ENCODE data around the gene RBM47. TPM values are rescaled to one million over a fixed set of nuclear protein-coding genes. Genes with fewer than 3 reads are reported as not detected.
"Not testable (repeated sequence)": the region's sequence is repeated elsewhere in the genome, so short reads cannot be mapped to it uniquely, and the experiment has no call there.

The RBM47 gene
- total and polyA plus RNA-seq, 2 donors (not counting 1 experiment from before 2014, with no cell fraction given), result 5.6 to 12.9 TPM

DNA sequence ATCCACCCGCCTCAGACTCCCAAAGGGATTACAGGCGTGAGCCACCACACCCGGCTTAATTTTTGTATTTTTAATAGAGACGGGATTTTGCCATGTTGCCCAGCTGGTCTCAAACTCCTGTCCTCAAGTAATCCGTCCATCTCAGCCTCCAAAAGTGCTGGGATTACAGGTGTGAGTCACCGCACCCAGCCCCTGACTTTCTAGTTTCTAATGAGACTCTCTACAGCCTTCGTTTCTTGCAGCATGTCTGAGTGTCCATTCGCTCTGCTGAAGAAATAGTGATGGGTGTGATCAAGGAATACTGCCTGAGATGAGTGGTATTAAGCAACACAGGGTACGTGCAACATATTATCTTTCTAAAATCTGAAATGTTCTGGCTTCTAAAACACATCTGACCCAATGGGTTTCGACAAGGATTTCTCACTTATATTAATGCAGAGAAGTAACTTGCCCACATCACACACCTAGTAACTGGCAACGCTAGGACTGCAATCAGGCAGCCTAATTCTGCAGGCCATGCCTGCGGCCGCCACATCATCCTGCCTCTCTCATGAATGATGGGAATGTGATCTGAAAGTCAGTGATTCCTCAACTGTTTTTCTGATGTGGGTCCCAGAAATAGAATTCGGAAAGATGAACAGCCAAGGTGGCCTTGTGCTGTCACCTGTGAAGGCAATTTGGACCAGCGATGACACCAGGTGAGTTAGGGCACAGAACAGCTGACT, 74.3 kb downstream of the RBM47 start:
- Mint-ChIP-seq H3K4me1 (peaks cover 36% of the 10 kb centered on the region), H3K27me3 (no peaks in the 10 kb centered on the region), H3K27ac (no peak overlapping the region), H3K4me3 (no peak overlapping the region), H3K9me3 (ENCODE audit: insufficient read depth) (no peaks in the 10 kb centered on the region)
- no peak for DNase-seq
- 95% methylated on average over 10 of the region's 15 CpGs for WGBS (ENCODE audit: insufficient coverage)
- ChIA-PET CTCF (interaction anchor here (1.9 kb wide), 1 partner anchor 22 kb away, joined by 4 read pairs; no protein-coding TSS in a partner anchor), POLR2A (interaction anchor here (0.6 kb wide), 1 partner anchor 61 kb away, joined by 5 read pairs; no protein-coding TSS in a partner anchor)
- no peaks in the 10 kb centered on the region for H3K27me3 ChIP-seq (replicated peaks in 1 of 4; ENCODE audit: control extremely low read depth in 1 of 4, control insufficient read depth in 3 of 4, insufficient read depth in 4 of 4, low read length in 3 of 4)
- H3K79me2 ChIP-seq (ENCODE audit: control insufficient read depth, insufficient read depth, low read length), result no peaks in the 10 kb centered on the region
- no peaks in the 10 kb centered on the region for H3K9me3 ChIP-seq (ENCODE audit: control extremely low read depth in 1 of 3, control insufficient read depth in 2 of 3, insufficient read depth in 1 of 3, low read length in 2 of 3)
- no peak overlapping the region for H3K27ac ChIP-seq (ENCODE audit: low read length in 2 of 2)
- TF ChIP-seq, protein P1, sequence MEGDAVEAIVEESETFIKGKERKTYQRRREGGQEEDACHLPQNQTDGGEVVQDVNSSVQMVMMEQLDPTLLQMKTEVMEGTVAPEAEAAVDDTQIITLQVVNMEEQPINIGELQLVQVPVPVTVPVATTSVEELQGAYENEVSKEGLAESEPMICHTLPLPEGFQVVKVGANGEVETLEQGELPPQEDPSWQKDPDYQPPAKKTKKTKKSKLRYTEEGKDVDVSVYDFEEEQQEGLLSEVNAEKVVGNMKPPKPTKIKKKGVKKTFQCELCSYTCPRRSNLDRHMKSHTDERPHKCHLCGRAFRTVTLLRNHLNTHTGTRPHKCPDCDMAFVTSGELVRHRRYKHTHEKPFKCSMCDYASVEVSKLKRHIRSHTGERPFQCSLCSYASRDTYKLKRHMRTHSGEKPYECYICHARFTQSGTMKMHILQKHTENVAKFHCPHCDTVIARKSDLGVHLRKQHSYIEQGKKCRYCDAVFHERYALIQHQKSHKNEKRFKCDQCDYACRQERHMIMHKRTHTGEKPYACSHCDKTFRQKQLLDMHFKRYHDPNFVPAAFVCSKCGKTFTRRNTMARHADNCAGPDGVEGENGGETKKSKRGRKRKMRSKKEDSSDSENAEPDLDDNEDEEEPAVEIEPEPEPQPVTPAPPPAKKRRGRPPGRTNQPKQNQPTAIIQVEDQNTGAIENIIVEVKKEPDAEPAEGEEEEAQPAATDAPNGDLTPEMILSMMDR (IDR thresholded peaks at IDR 0.05), result no peak
- no peak for TF ChIP-seq EZH2 (IDR thresholded peaks at IDR 0.05; ENCODE audit: borderline replicate concordance, insufficient read depth, low read depth, low read length, poor library complexity, severe bottlenecking)
- H3K4me1 ChIP-seq (ENCODE audit: control insufficient read depth in 2 of 2, insufficient read depth in 2 of 2, low read length in 2 of 2), result peaks cover 15 to 16% of the 10 kb centered on the region in 2 donors
- H2AFZ ChIP-seq (ENCODE audit: insufficient read depth, low read depth, low read length, poor library complexity, severe bottlenecking), result no peak overlapping the region
- intact Hi-C loops (cut with micrococcal nuclease), result loop anchor here (10.0 kb wide), 2 partner anchors 91 to 289 kb away; no protein-coding TSS in a partner anchor
- no peaks in the 10 kb centered on the region for H4K20me1 ChIP-seq (ENCODE audit: control insufficient read depth, insufficient read depth, low read length, poor library complexity, severe bottlenecking)
- H3K36me3 ChIP-seq (replicated peaks in 1 of 2; ENCODE audit: control extremely low read depth in 1 of 2, control insufficient read depth in 1 of 2, extremely low read depth in 1 of 2, insufficient read depth in 2 of 2, low read length in 1 of 2), result no peaks in the 10 kb centered on the region
- H3K4me3 ChIP-seq (ENCODE audit: control extremely low read depth in 1 of 5, extremely low read depth in 1 of 5, insufficient read depth in 1 of 5, low read depth in 2 of 5, low read length in 4 of 5), result no peak overlapping the region
- no peak overlapping the region for H3K9ac ChIP-seq (ENCODE audit: low read length)
- ATAC-seq (ENCODE audit: low read depth), result no peak
- H3K4me2 ChIP-seq (replicated peaks; ENCODE audit: low read depth, low read length, poor library complexity, severe bottlenecking), result no peak overlapping the region

DNA sequence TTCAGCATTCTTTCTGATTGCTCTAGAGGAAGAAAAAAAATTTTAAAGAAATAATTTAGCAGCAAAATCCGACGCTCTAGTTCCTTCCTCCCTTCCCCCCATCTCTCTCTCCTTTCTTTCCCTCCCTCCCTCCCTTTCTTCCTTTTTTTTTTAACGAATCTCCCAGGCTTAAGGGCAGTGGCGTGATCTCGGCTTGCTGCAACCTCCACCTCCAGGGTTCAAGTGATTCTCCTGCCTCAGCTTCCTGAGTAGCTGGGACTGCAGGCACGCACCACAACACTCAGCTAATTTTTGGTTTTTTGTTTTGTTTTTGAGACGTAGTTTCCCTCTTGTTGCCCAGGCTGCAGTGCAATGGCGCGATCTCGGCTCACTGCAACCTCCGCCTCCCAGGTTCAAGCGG, 75.0 kb downstream of the RBM47 start:
- WGBS (ENCODE audit: insufficient coverage), result 77% methylated on average over 10 of the region's 12 CpGs
- not testable (repeated sequence) for DNase-seq; H3K4me3 Mint-ChIP-seq; ATAC-seq (ENCODE audit: low read depth); H3K9me3 Mint-ChIP-seq (ENCODE audit: insufficient read depth); H3K27ac ChIP-seq (ENCODE audit: low read length in 2 of 2); H3K27me3 Mint-ChIP-seq; H3K9me3 ChIP-seq (ENCODE audit: control extremely low read depth in 1 of 3, control insufficient read depth in 2 of 3, insufficient read depth in 1 of 3, low read length in 2 of 3); H3K79me2 ChIP-seq (ENCODE audit: control insufficient read depth, insufficient read depth, low read length); H3K36me3 ChIP-seq (replicated peaks in 1 of 2; ENCODE audit: control extremely low read depth in 1 of 2, control insufficient read depth in 1 of 2, extremely low read depth in 1 of 2, insufficient read depth in 2 of 2, low read length in 1 of 2); H3K27ac Mint-ChIP-seq; H3K4me2 ChIP-seq (replicated peaks; ENCODE audit: low read depth, low read length, poor library complexity, severe bottlenecking); H2AFZ ChIP-seq (ENCODE audit: insufficient read depth, low read depth, low read length, poor library complexity, severe bottlenecking); H4K20me1 ChIP-seq (ENCODE audit: control insufficient read depth, insufficient read depth, low read length, poor library complexity, severe bottlenecking); H3K9ac ChIP-seq (ENCODE audit: low read length); H3K27me3 ChIP-seq (replicated peaks in 1 of 4; ENCODE audit: control extremely low read depth in 1 of 4, control insufficient read depth in 3 of 4, insufficient read depth in 4 of 4, low read length in 3 of 4)
- H3K4me3 ChIP-seq (ENCODE audit: control extremely low read depth in 1 of 5, extremely low read depth in 1 of 5, insufficient read depth in 1 of 5, low read depth in 2 of 5, low read length in 4 of 5), result peak overlapping the region in 1 of 5 experiments; percentile 41
- intact Hi-C loops (cut with micrococcal nuclease), result loop anchor here (5.0 to 10.0 kb wide), 5 partner anchors 68 to 290 kb away; no protein-coding TSS in a partner anchor
- ChIA-PET CTCF (interaction anchor here (0.7 to 1.9 kb wide), 3 partner anchors 12 to 490 kb away, joined by 3 to 4 read pairs (median 3); no protein-coding TSS in a partner anchor), POLR2A (interaction anchor here (0.6 to 0.7 kb wide), 2 partner anchors 10 to 62 kb away, joined by 5 to 6 read pairs; no protein-coding TSS in a partner anchor)
- peaks cover 34% of the 10 kb centered on the region for H3K4me1 Mint-ChIP-seq
- H3K4me1 ChIP-seq (ENCODE audit: control insufficient read depth in 2 of 2, insufficient read depth in 2 of 2, low read length in 2 of 2), result peaks cover 17 to 21% of the 10 kb centered on the region in 2 donors

All from B cell (primary cell).